ENCODE measurements around the gene NELFE.

Gene NELFE

DNA sequence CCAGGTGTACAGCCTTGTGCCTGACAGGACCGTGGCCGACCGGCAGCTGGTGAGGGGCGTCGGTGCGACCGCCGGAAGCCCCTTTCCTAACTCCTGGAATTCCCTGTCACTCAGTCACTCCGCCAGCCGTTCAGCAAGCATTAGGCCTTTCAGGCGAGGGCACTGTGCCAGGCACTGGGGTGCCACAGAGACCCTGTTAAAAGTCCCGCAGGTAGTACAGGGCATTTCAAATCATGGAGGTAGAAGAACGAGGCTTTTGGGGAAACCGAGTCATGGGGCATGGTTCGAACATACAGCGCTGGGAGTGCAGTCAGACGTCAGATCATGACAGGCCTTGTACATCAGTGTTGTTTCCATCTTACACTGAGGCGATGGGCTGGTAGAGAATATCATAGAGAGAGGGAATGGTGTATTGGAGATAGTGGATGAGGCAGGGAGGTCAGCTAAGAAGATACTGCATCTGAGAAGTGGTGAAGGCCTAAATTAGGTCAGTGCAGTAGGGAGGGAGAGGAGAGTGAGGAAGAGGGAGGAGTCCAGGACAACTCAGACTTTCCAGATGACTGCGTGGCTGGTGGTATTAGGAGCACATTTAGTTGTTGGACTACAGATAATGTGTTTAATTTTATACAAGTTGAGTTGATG is 14.1 kb upstream of the NELFE start:
- DNase-seq (ENCODE audit: low spot score), result no peak

- peak; percentile 97 for DNase-seq (ENCODE audit: low spot score)
Observed at GRCh38 chr6:31971993-31972708, 13.4 kb upstream of the NELFE start, which contains the start of gene DXO. Gene DXO (minus strand): TSS chr6:31972138. CDS start chr6:31971675, 463 bp downstream.

- DNase-seq (ENCODE audit: low spot score), result no peak
Observed at GRCh38 chr6:31971279-31971992, 12.7 kb upstream of the NELFE start.

- DNase-seq (ENCODE audit: low spot score), result no peak
Observed at GRCh38 chr6:31970604-31971271, 12.0 kb upstream of the NELFE start.

- DNase-seq (ENCODE audit: low spot score), result no peak
Observed at GRCh38 chr6:31969712-31970603, 11.2 kb upstream of the NELFE start.

- DNase-seq (ENCODE audit: low spot score), result no peak
Observed at GRCh38 chr6:31968791-31969711, 10.3 kb upstream of the NELFE start.

DNA sequence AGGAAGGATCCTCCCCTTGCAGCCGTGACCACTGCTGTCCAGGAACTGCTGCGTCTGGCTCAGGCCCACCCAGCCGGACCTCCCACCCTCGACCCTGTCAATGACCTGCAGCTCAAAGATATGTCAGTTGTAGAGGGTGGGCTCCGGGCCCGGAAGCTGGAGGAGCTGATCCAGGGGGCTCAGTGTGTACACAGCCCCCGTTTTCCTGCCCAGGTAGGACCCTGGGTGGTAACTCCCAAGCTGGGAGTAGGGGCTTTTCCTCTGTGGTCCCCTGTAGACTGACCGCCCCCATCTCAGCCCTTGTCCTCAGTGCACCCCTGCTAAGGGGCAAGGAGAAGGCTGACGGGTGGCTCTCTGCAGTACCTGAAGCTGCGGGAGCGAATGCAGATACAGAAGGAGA is 9.6 kb upstream of the NELFE start:
- no peak for DNase-seq (ENCODE audit: low spot score)

DNA sequence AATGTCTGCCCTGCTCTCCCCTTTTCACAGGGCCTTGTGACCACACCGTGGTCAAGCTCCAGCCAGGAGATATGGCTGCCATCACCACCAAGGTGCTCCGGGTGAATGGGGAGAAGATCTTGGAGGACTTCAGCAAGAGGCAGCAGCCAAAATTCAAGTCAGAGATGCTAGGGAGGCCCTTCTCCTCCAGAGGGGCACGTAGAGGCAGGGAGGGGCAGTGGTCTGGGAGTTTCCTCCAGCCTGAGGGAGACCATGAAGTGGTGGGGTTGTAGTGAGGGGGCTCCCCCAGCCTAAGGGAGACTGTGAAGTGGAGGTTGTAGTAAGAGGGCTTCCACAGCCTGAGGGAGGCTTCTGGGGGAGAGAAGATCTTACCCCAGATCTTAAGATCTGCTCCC is 9.2 kb upstream of the NELFE start:
- DNase-seq (ENCODE audit: low spot score), result no peak

GRCh38 chr6:31966997-31967925 is 8.5 kb upstream of the NELFE start:
- no peak for DNase-seq (ENCODE audit: low spot score)

GRCh38 chr6:31966506-31966905 is 7.7 kb upstream of the NELFE start:
- DNase-seq (ENCODE audit: low spot score), result no peak

- no peak for DNase-seq (ENCODE audit: low spot score)
Observed at GRCh38 chr6:31965700-31966099, 6.9 kb upstream of the NELFE start.

GRCh38 chr6:31963921-31964320 is 5.2 kb upstream of the NELFE start:
- no peak for DNase-seq (ENCODE audit: low spot score)

- DNase-seq (ENCODE audit: low spot score), result no peak
Observed at GRCh38 chr6:31961616-31962015, 2.8 kb upstream of the NELFE start.

DNA sequence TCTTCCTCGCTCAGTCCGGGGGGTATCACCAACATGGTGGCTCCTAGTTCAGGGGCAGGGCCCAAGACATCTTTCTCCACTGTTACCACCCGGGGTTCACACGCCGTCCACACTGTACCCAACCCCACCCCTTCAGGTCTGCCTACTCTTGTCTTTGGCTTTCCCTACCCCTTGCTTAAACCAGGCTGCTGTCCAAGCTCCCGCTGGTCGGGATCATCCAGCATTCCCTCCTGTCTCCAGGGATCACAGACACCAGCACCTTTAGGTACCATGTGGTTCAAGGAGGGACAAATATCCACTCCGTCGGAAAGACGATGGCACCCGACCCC is 395 bp downstream of the NELFE start:
- no peak for DNase-seq (ENCODE audit: low spot score)

- DNase-seq (ENCODE audit: low spot score), result no peak
Observed at GRCh38 chr6:31956796-31957195, 2.0 kb downstream of the NELFE start.

- no peak for DNase-seq (ENCODE audit: low spot score)
Observed at GRCh38 chr6:31954511-31954910, 4.3 kb downstream of the NELFE start.

DNA sequence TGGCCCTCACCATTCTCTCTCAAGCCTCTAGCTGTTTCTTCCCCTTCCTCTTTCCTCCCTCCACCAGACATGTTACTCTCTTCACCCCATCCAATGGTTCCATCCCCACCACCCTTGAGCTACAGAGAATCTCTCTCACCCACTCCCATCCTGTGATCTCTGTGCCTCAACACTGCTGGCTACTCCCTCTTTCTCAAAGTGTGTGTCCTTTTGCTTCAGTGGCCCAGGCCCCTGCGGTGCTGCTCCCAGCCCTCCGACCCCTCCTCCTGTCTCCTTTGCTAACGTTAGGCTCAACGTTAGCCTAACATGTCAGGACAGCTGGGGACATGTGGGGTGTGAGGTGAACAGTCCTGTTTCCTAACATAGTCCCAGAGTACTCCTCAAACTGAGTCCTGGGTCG is 5.9 kb downstream of the NELFE start:
- no peak for DNase-seq (ENCODE audit: low spot score)

- DNase-seq (ENCODE audit: low spot score), result no peak
Observed at GRCh38 chr6:31952140-31952805, 6.5 kb downstream of the NELFE start.

Measured in left forelimb (tissue), 1 donor.